ENCODE data around the gene GRIK4.

- no peak for TF ChIP-seq CTCF (conservative IDR thresholded peaks at IDR 0.05; ENCODE audit: low read length)
- TF ChIP-seq EZH2phosphoT487 (IDR thresholded peaks at IDR 0.05; ENCODE audit: borderline replicate concordance): no peak
Observed at GRCh38 chr11:120857508-120857907, 346.0 kb downstream of the GRIK4 start.
